HepG2 (cell line): Measurements from ENCODE around the gene CEP131. TPM values are rescaled to one million over a fixed set of nuclear protein-coding genes. Genes with fewer than 3 reads are reported as not detected.
A peak's percentile ranks its signal among the peaks of the same experiment; 100 is the strongest.

Experiments used
- ATF1 ChIP-seq: IDR thresholded peaks from 2 replicates; pipeline ENCODE4 v1.6.1; 2016; ENCODE audit warnings: mild to moderate bottlenecking, control low read depth
- CCDC6 ChIP-seq: sonication (generic); formaldehyde crosslinking; IDR thresholded peaks from 2 replicates; pipeline ENCODE4 v1.8.1; 2022; ENCODE audit warnings: mild to moderate bottlenecking, missing genetic modification reagents, moderate library complexity
- HOXA7 ChIP-seq: sonication (generic); formaldehyde crosslinking; IDR thresholded peaks from 2 replicates; pipeline ENCODE4 v1.8.1; 2022; ENCODE audit warnings: mild to moderate bottlenecking, missing genetic modification reagents, moderate library complexity
- IRF9 ChIP-seq: sonication (generic); formaldehyde crosslinking; IDR thresholded peaks from 2 replicates; pipeline ENCODE4 v1.8.0; 2022; ENCODE audit warnings: missing genetic modification reagents, mild to moderate bottlenecking, borderline replicate concordance
- KDM5A ChIP-seq: fragments of 200-600 bp; sonication (generic); IDR thresholded peaks from 2 replicates; pipeline ENCODE4 v1.7.0; 2018; ENCODE audit warnings: antibody characterized with exemption, mild to moderate bottlenecking, low read length, borderline replicate concordance
- LCORL ChIP-seq, 2 experiments: fragments of 450-650 bp in 1 of 2; sonication (generic) in 1 of 2; formaldehyde crosslinking in 1 of 2; IDR thresholded peaks; 2 replicates each; pipeline versions ENCODE4 v1.5.0 to v1.6.1; 2017 to 2020; ENCODE audit warnings: antibody characterized with exemption in 1 of 2, missing genetic modification reagents in 1 of 2
- MEF2D ChIP-seq: sonication (generic); formaldehyde crosslinking; IDR thresholded peaks from 2 replicates; pipeline ENCODE4 v1.5.1; 2020; ENCODE audit warnings: mild to moderate bottlenecking, missing genetic modification reagents
- MIXL1 ChIP-seq: IDR thresholded peaks from 2 replicates; pipeline ENCODE4 v1.6.1; 2016
- MYC ChIP-seq: sonication (generic); formaldehyde crosslinking; IDR thresholded peaks from 2 replicates; pipeline ENCODE4 v1.9.0; 2021; ENCODE audit warnings: missing genetic modification reagents, borderline replicate concordance
- NBN ChIP-seq: fragments of 450-650 bp; conservative IDR thresholded peaks from 2 replicates; pipeline ENCODE4 v1.6.1; 2017
- NFE2L1 ChIP-seq: sonication (generic); formaldehyde crosslinking; IDR thresholded peaks from 2 replicates; pipeline ENCODE4 v1.4.0; 2020; ENCODE audit warnings: missing genetic modification reagents, mild to moderate bottlenecking, borderline replicate concordance
- NKX3-1 ChIP-seq: sonication (generic); formaldehyde crosslinking; IDR thresholded peaks from 2 replicates; pipeline ENCODE4 v1.5.0; 2020; ENCODE audit warnings: missing genetic modification reagents
- NPAS2 ChIP-seq: sonication (generic); formaldehyde crosslinking; IDR thresholded peaks from 2 replicates; pipeline ENCODE4 v1.8.0; 2022; ENCODE audit warnings: mild to moderate bottlenecking, missing genetic modification reagents, borderline replicate concordance
- NR2C2 ChIP-seq: sonication (generic); formaldehyde crosslinking; IDR thresholded peaks from 2 replicates; pipeline ENCODE4 v1.4.0; 2020; ENCODE audit warnings: missing genetic modification reagents, mild to moderate bottlenecking, moderate library complexity, borderline replicate concordance
- SALL2 ChIP-seq: sonication (generic); formaldehyde crosslinking; IDR thresholded peaks from 2 replicates; pipeline ENCODE4 v1.8.1; 2023; ENCODE audit warnings: mild to moderate bottlenecking, missing genetic modification reagents, inconsistent platforms
- SMAD3 ChIP-seq: sonication (generic); formaldehyde crosslinking; IDR thresholded peaks from 2 replicates; pipeline ENCODE4 v1.4.0; 2020; ENCODE audit warnings: missing genetic modification reagents
- SOX5 ChIP-seq: IDR thresholded peaks from 2 replicates; pipeline ENCODE4 v1.6.1; 2016; ENCODE audit warnings: borderline replicate concordance
- SRF ChIP-seq: IDR thresholded peaks from 2 replicates; pipeline ENCODE4 v1.6.1; 2011; ENCODE audit warnings: mild to moderate bottlenecking, low read depth, low read length, moderate library complexity
- SUZ12 ChIP-seq: fragments of 150-350 bp; IDR thresholded peaks from 2 replicates; pipeline ENCODE4 v1.6.1; 2014; ENCODE audit warnings: low read depth, low read length
- SYNCRIP ChIP-seq: fragments of 200-400 bp; formaldehyde crosslinking; IDR thresholded peaks from 2 replicates; pipeline ENCODE4 v1.6.1; 2018; ENCODE audit warnings: mild to moderate bottlenecking, low read depth, low read length; ENCODE audit not compliant: insufficient read depth
- ZBTB25 ChIP-seq: IDR thresholded peaks from 2 replicates; pipeline ENCODE4 v1.6.1; 2018; ENCODE audit warnings: missing genetic modification reagents
- ZEB1 ChIP-seq: IDR thresholded peaks from 2 replicates; pipeline ENCODE4 v1.6.1; 2012; ENCODE audit warnings: mild to moderate bottlenecking, low read depth, inconsistent platforms; ENCODE audit not compliant: insufficient replicate concordance
- ZNF232 ChIP-seq: sonication (generic); formaldehyde crosslinking; IDR thresholded peaks from 2 replicates; pipeline ENCODE4 v1.4.0; 2020; ENCODE audit warnings: missing genetic modification reagents, borderline replicate concordance
- ZNF296 ChIP-seq: sonication (generic); formaldehyde crosslinking; conservative IDR thresholded peaks from 2 replicates; pipeline ENCODE4 v1.5.0; 2020; ENCODE audit warnings: mild to moderate bottlenecking, missing genetic modification reagents
- ZNF3 ChIP-seq: IDR thresholded peaks from 2 replicates; pipeline ENCODE4 v1.7.0; 2017; ENCODE audit warnings: inconsistent platforms
- ZNF576 ChIP-seq: sonication (generic); formaldehyde crosslinking; IDR thresholded peaks from 2 replicates; pipeline ENCODE4 v1.4.0; 2020; ENCODE audit warnings: mild to moderate bottlenecking, missing genetic modification reagents
- ZNF709 ChIP-seq: sonication (generic); formaldehyde crosslinking; IDR thresholded peaks from 2 replicates; pipeline ENCODE4 v1.5.0; 2020; ENCODE audit warnings: mild to moderate bottlenecking, missing genetic modification reagents
- ZNF816 ChIP-seq: sonication (generic); formaldehyde crosslinking; IDR thresholded peaks from 2 replicates; pipeline ENCODE4 v1.8.0; 2022; ENCODE audit warnings: missing genetic modification reagents, mild to moderate bottlenecking, borderline replicate concordance
- polyA plus RNA-seq, 8 experiments: library from polyadenylated mRNA; depleted of rRNA in 3 of 8; stranded (reverse) in 7 of 8; unstranded in 1 of 8; fragments of >200 nt; fragmentation: Illumina TruSeq in 4 of 8; extraction: Trizol in 4 of 8; gene quantifications; 2 replicates each; pipeline versions ENCODE4 v1.2.1 to v1.2.3, GENCODE V29; 2011 to 2016; ENCODE audit warnings: low read depth in 4 of 8, missing spikeins in 1 of 8, mixed read lengths in 1 of 8; ENCODE audit not compliant: insufficient read depth in 1 of 8
- total RNA-seq, 5 experiments: library from RNA; depleted of rRNA; stranded (reverse); fragments of >200 nt; fragmentation: Illumina TruSeq; extraction: Trizol; gene quantifications; 2 replicates each; pipeline ENCODE4 v1.2.3, GENCODE V29; 2016; ENCODE audit warnings: low read depth in 1 of 5

The CEP131 gene
- total and polyA plus RNA-seq, 2 of the 13 experiments (the other 11 are each of a cell fraction or from before 2014, with no cell fraction given) = 5.0 to 16.8 TPM

- no peak for TF ChIP-seq ZNF3 (CRISPR knock-in tag)
- no peak for TF ChIP-seq NPAS2 (CRISPR knock-in tag)
- 0 out of 2 replicates have a peak, but pooled peaks have one; percentile 47 for TF ChIP-seq NR2C2 (CRISPR knock-in tag)
- TF ChIP-seq IRF9 (CRISPR knock-in tag) = 0 out of 2 replicates have a peak, but pooled peaks have one; percentile 20
- TF ChIP-seq SALL2 (CRISPR knock-in tag) = peak; percentile 13; the same call in 1 of the 2 replicates
- TF ChIP-seq NFE2L1 (CRISPR knock-in tag) = no peak; the same call in 1 of the 2 replicates
- no peak for TF ChIP-seq CCDC6 (CRISPR knock-in tag)
- TF ChIP-seq ZEB1 = no peak
- TF ChIP-seq MIXL1 = no peak
- TF ChIP-seq ZBTB25 (CRISPR knock-in tag) = 0 out of 2 replicates have a peak, but pooled peaks have one; percentile 6
- no peak for TF ChIP-seq SYNCRIP
- TF ChIP-seq ZNF296 (CRISPR knock-in tag) = no peak
- TF ChIP-seq SMAD3 (CRISPR knock-in tag) = no peak
- no peak for TF ChIP-seq NKX3-1 (CRISPR knock-in tag)
- TF ChIP-seq ZNF576 (CRISPR knock-in tag) = 0 out of 2 replicates have a peak, but pooled peaks have one; percentile 64
- TF ChIP-seq ZNF709 = no peak
- TF ChIP-seq LCORL (IDR thresholded peaks at IDR 0.05) = no peak
- peak; percentile 57; the same call in 1 of the 2 replicates for TF ChIP-seq LCORL (CRISPR knock-in tag; IDR thresholded peaks at IDR 0.05)
- TF ChIP-seq ATF1 (CRISPR knock-in tag) = no peak
- TF ChIP-seq MEF2D (CRISPR knock-in tag) = no peak
- TF ChIP-seq KDM5A = no peak
- TF ChIP-seq SRF = no peak
- TF ChIP-seq ZNF816 (CRISPR knock-in tag) = no peak
- TF ChIP-seq MYC = no peak
- TF ChIP-seq HOXA7 = no peak
- TF ChIP-seq NBN = no peak
- TF ChIP-seq SOX5 (CRISPR knock-in tag) = no peak; the same call in 1 of the 2 replicates
- TF ChIP-seq SUZ12 = no peak
- no peak for TF ChIP-seq ZNF232 (CRISPR knock-in tag)
Observed at GRCh38 chr17:81245024-81245664, 22.4 kb upstream of the CEP131 start (continued).
